NCI-H2107 (cell line): ENCODE measurements around the gene VAV3.
A peak's percentile ranks its signal among the peaks of the same experiment; 100 is the strongest.

ENCODE experiments used
- DNase-seq: peaks from one replicate; lab custom pipeline; 2025; lab: John Stamatoyannopoulos, UW

The VAV3 gene

GRCh38 chr1:107789817-107790524 lies 175.0 kb downstream of the VAV3 start:
- no peak for DNase-seq

GRCh38 chr1:107788206-107789202 lies 176.5 kb downstream of the VAV3 start:
- DNase-seq, result no peak

DNA sequence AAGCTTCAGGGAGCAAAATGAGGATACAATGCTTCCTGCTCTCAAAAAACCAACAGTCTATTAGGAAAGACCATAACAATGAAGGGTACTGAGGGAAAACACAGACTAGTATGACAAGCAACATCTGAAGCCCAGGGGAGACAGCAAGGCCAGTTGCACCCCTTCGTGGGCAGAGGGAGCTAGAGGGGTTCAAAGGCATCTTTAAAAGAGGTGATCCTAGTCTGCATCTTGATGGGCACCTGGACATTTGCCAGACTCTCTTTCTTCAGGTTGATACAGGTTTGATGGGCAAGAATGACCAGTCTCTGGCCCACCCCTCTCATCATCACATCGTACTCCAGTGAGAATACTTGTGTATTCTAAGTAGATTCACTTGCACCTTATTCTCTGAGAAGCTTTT lies 177.7 kb downstream of the VAV3 start:
- no peak for DNase-seq

DNA sequence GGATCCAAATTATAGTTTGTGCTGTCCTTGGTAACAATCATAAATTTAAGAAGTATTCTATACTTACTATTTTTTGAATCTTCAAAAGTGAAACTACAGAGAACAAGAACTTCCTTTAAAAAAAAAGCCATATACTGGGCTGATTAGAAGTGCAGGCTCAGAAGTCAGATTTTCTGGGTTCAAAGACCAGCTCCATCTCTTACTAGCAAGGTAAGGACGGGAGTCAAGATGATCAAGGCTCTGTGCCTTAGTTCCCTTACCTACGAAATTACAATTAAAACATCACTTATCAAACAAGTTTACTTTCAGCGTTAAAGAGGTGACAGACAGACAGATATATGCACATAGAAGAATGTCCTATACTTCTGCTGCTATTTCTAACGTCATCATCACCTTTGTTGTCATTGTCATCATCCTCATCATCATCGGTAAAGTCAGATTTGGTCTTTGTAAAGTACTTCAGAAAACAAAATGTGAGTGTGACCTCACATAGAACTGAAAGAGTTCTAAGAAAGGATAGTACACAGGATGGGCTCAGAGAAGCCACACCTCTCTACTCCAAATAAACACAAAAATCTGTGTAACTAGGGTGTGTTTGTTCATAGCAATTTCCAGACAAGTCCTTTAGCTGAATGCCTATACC lies 178.7 kb downstream of the VAV3 start:
- no peak for DNase-seq

- no peak for DNase-seq
Observed at GRCh38 chr1:107785496-107786202, 179.3 kb downstream of the VAV3 start.

DNA sequence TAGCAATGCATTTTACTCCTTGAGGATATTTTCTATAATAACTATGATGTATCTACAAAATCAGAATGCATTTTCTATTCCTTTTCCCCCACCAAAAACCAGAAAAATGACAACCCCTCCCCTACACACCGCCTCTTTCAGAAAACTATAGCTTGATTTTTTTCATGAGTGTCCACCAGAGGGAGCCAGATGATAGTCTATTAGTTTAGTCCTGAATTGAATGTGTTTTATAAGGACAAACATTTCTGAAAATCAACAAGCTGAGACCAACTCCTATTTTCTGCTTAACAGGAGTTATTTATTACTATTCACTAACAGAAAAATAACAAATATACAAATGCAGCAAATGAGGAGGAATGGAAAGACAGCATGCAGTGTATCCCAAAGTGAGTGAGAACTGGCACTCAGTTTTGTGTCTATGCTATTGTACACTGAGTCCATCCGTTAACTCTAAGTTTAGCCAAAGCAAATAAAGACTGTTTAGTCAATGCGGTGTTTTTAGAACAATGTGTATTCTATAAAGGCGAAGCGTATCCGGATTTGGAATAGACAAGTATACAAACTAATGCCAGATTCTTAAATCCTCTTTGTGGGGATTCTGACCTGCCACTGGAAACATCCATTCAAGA lies 182.6 kb downstream of the VAV3 start:
- DNase-seq, result peak; percentile 20

DNA sequence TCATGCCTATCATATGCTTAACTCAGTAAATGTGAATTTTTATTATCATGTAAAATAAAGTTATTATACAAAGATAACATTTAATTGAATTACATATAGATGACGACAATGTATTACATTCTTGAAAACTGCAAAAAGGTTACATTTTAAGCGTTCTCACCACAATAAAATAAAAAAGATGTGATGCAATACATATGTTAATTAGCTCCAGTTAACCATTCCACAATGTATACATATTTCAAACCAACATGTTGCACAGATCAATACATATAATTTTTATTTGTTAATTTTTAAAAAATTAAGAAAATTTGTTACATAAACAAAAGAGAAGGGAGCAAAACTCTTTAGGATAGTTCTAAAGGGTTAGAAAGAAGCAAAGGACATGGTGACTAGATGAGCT lies 183.7 kb downstream of the VAV3 start:
- no peak for DNase-seq

DNA sequence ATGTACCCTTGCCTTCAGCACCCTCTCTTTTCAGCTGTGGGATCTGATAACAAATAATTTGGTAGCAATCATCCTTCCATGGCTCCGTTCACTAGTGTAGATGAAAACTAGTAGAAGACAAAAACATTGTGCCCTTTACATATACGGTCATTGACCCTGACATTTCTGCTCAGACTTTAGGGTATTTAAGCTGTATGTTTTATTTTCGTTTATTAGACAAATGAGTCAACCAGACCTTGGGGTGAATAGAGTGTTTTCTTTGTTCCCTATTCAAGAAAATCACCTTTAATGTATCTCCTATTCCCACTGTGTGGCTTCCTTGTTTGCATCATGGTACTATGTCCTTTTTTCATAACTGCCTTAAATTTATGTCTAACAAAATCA lies 187.3 kb downstream of the VAV3 start:
- DNase-seq, result no peak

DNA sequence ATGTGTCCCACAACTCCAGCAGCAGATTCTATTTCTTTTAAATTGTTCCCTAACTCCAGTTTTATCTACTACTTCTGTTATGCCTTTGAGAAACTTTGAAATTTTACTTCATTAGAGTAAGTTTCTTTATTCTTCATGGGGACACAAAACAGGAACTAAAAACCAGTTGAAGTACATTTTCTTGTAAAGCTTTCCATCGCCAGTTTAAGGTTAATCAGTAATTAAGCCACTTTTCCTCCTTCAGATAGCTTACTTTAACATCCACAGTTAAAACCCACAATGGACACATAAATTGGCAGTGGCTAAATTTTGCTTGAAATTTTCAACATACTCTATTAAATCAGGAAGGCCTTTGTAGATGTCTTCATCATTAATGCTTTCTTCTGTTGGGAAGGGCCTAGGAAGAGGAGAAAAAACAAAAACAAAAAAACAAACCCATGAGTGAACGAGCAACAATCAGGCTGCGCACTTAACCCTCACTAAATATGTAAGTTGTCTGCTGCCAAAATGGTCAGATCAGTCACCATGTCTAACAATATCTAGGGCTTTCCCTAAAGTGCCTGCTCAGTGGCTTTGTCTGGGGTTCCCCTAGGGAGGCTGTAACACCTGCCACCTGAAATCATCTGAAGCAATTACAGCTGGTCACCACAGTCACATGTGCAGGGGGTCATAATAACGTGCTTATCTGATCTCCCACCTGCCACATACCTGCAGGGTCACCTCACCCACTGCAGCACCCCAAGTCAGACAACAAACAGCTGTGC lies 187.9 kb downstream of the VAV3 start:
- no peak for DNase-seq

DNA sequence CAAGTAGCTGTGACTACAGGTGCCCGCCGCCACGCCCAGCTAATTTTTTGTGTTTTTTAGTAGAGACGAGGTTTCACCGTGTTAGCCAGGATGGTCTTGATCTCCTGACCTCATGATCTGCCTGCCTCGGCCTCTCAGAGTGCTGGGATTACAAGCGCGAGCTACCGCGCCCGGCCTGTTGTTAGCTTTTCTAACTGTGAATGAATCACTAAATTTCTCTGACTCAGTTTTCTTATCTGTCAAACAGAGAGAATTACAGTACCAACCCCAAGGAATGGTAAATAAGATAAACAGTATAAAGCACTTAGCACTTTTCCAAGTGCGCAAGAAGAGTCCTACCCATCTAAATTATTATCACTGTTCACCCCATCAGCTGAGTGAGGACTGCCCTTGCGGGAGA lies 193.6 kb downstream of the VAV3 start:
- DNase-seq, result no peak

GRCh38 chr1:107767156-107767582 lies 197.8 kb downstream of the VAV3 start:
- no peak for DNase-seq

GRCh38 chr1:107766533-107766932 lies 198.4 kb downstream of the VAV3 start:
- no peak for DNase-seq

GRCh38 chr1:107762751-107763390 lies 202.1 kb downstream of the VAV3 start:
- DNase-seq, result no peak

- DNase-seq, result no peak
Observed at GRCh38 chr1:107760065-107760464, 204.9 kb downstream of the VAV3 start.

DNA sequence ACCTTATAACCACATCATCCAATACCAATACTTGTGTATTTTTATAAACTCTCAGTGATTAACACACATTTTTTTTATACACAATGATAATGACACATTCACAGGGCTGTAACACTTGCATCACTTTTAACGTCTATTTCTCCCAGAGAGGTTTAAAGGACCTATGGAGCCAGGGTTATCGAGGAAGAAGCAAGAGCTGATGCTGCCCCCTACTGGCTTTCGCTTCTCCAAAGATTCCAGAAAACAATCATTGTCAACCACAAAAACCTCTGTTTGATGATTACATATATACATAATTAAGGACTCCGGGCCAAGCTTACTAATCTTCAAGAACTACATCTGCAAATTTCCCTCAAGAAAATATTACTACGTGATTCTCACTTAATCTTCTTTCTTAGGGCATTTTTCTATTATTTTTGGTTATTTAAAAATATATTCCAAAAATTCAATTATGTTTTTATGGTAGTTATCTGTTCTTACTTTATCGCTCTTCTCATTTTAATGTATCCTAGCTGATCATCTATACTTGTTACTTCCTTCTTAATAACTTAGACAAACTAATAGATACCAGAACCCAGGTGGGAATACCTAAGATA lies 214.5 kb downstream of the VAV3 start:
- peak; percentile 46 for DNase-seq

- no peak for DNase-seq
Observed at GRCh38 chr1:107748531-107748930, 216.4 kb downstream of the VAV3 start.

DNA sequence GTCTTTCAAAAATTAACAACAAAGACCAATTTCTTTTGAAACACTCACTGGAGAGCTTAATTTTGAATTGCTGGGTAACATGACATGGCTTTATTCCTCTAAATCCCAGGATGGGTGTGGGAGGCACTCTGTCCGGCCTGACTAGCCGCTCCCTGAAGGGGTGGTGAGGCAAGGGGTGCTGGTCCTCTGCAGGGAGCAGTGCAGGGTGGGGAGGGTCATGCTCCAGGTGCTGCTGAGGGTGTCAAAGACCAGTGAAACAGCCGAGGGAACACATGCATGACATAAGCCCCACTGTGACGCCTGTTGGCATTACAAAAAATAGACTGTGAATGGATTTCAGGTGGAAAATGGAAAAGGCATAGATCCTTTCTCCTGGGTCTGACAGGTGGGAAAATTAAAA lies 223.7 kb downstream of the VAV3 start:
- DNase-seq, result no peak

- no peak for DNase-seq
Observed at GRCh38 chr1:107740579-107740978, 224.4 kb downstream of the VAV3 start.

GRCh38 chr1:107739651-107740050 lies 225.3 kb downstream of the VAV3 start:
- no peak for DNase-seq

- DNase-seq, result no peak
Observed at GRCh38 chr1:107739201-107739600, 225.8 kb downstream of the VAV3 start.
